ENCODE measurements around the gene DDR2.

DNA sequence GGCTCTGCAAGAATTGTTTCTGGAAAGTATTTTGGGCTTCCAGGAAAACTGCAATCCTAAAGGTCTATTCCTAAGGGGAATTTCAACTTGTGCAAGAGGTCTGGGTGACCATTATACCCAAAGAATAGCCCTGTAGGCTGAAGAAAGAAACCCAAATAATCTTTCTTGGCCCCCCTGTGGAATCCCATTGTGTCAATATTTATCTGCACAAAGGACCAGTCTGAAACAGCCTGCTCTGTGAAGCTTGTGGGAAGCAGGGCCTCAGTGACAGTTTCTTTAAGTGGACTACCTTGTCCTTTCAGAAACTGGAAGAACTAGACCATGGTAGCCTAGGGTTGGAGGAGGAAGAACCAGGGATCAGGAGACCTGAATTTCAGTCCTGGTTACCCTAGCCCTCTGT lies 99.8 kb downstream of the DDR2 start:
- TF ChIP-seq, protein P1, sequence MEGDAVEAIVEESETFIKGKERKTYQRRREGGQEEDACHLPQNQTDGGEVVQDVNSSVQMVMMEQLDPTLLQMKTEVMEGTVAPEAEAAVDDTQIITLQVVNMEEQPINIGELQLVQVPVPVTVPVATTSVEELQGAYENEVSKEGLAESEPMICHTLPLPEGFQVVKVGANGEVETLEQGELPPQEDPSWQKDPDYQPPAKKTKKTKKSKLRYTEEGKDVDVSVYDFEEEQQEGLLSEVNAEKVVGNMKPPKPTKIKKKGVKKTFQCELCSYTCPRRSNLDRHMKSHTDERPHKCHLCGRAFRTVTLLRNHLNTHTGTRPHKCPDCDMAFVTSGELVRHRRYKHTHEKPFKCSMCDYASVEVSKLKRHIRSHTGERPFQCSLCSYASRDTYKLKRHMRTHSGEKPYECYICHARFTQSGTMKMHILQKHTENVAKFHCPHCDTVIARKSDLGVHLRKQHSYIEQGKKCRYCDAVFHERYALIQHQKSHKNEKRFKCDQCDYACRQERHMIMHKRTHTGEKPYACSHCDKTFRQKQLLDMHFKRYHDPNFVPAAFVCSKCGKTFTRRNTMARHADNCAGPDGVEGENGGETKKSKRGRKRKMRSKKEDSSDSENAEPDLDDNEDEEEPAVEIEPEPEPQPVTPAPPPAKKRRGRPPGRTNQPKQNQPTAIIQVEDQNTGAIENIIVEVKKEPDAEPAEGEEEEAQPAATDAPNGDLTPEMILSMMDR (IDR thresholded peaks at IDR 0.05; ENCODE audit: low read depth, low read length), result no peak
- TF ChIP-seq EZH2phosphoT487 (IDR thresholded peaks at IDR 0.05; ENCODE audit: low read depth), result no peak

All from OCI-LY3 (cell line).